ENCODE data around the gene CCSER1.

- TF ChIP-seq CTCF (IDR thresholded peaks at IDR 0.05): no peak
- TF ChIP-seq POLR2A (IDR thresholded peaks at IDR 0.05): no peak
Measured at GRCh38 chr4:90996813-90997212, 869.6 kb downstream of the CCSER1 start.
